GM23338 (cell line): Measurements from ENCODE around the gene GSTM2. TPM values are rescaled to one million over a fixed set of nuclear protein-coding genes. Genes with fewer than 3 reads are reported as not detected.

ENCODE experiments used
- ATAC-seq: fragments of 200-7000 bp; cut with Tn5 transposase; 3 replicates; pipeline ENCODE4 v1.9.1; 2020
- DNase-seq: peaks from one replicate; pipeline ENCODE4 v3.0.0-alpha.2; 2015; ENCODE audit warnings: low spot score
- H2AFZ ChIP-seq: fragments of 200-600 bp; sonication (generic); 2 replicates; pipeline ENCODE4 v1.8.0; 2016; ENCODE audit warnings: antibody characterized with exemption, mild to moderate bottlenecking, moderate library complexity
- H3F3A ChIP-seq: fragments of 200-600 bp; sonication (generic); replicated peaks from 2 replicates; pipeline ENCODE4 v1.8.0; 2017; ENCODE audit warnings: antibody characterized with exemption, mixed run types, low read depth
- H3K27ac ChIP-seq: fragments of 200-600 bp; sonication (generic); 2 replicates; pipeline ENCODE4 v1.6.1; 2016; ENCODE audit warnings: low read depth
- H3K27me3 ChIP-seq: fragments of 200-600 bp; sonication (generic); 2 replicates; pipeline ENCODE4 v1.8.0; 2016; ENCODE audit warnings: mild to moderate bottlenecking, mixed run types, moderate library complexity; ENCODE audit not compliant: insufficient read depth
- H3K36me3 ChIP-seq: fragments of 200-600 bp; sonication (generic); 2 replicates; pipeline ENCODE4 v1.8.0; 2016; ENCODE audit warnings: mild to moderate bottlenecking; ENCODE audit not compliant: insufficient read depth
- H3K4me1 ChIP-seq: fragments of 200-600 bp; sonication (generic); 2 replicates; pipeline ENCODE4 v1.8.0; 2016; ENCODE audit warnings: mild to moderate bottlenecking, moderate library complexity; ENCODE audit not compliant: insufficient read depth
- H3K4me2 ChIP-seq: fragments of 200-600 bp; sonication (generic); 2 replicates; pipeline ENCODE4 v1.7.1; 2017; ENCODE audit warnings: mixed run types
- H3K4me3 ChIP-seq: fragments of 200-600 bp; sonication (generic); 2 replicates; pipeline ENCODE4 v1.6.1; 2016; ENCODE audit warnings: mixed run types
- H3K79me2 ChIP-seq: fragments of 200-600 bp; sonication (generic); replicated peaks from 2 replicates; pipeline ENCODE4 v1.8.0; 2017; ENCODE audit warnings: mild to moderate bottlenecking; ENCODE audit not compliant: insufficient read depth
- H3K9me2 ChIP-seq: fragments of 200-600 bp; sonication (generic); 2 replicates; pipeline ENCODE4 v1.8.0; 2017; ENCODE audit not compliant: insufficient read depth
- H4K20me1 ChIP-seq: fragments of 200-600 bp; sonication (generic); replicated peaks from 2 replicates; pipeline ENCODE4 v1.8.0; 2017; ENCODE audit warnings: mild to moderate bottlenecking; ENCODE audit not compliant: insufficient read depth
- H3K27ac Mint-ChIP-seq: 2 replicates; pipeline ENCODE4 v1.8.0; 2020; ENCODE audit warnings: inconsistent platforms, mild to moderate bottlenecking, moderate library complexity, mixed read lengths
- H3K27me3 Mint-ChIP-seq: 3 replicates; pipeline ENCODE4 v1.8.0; 2022; ENCODE audit warnings: low read depth, mild to moderate bottlenecking, moderate library complexity, mixed read lengths, inconsistent platforms; ENCODE audit not compliant: insufficient read depth, poor library complexity
- H3K36me3 Mint-ChIP-seq: 3 replicates; pipeline ENCODE4 v1.8.0; 2021; ENCODE audit warnings: low read depth, mild to moderate bottlenecking, inconsistent platforms, moderate library complexity, mixed read lengths
- H3K4me1 Mint-ChIP-seq: 3 replicates; pipeline ENCODE4 v1.8.0; 2020; ENCODE audit warnings: mild to moderate bottlenecking, inconsistent platforms, mixed read lengths
- H3K4me3 Mint-ChIP-seq: 3 replicates; pipeline ENCODE4 v1.8.0; 2021; ENCODE audit warnings: moderate library complexity, mild to moderate bottlenecking, inconsistent platforms, mixed read lengths
- H3K9me3 Mint-ChIP-seq: 3 replicates; pipeline ENCODE4 v1.8.0; 2020; ENCODE audit warnings: moderate library complexity, mild to moderate bottlenecking, inconsistent platforms, mixed read lengths
- CTCF ChIP-seq, 2 experiments: fragments of 200-600 bp in 1 of 2; sonication (generic) in 1 of 2; conservative IDR thresholded peaks; 2 replicates each; pipeline versions ENCODE4 v1.5.1 to v1.6.1; 2016 to 2017; ENCODE audit warnings: antibody characterized with exemption in 2 of 2, low read depth in 2 of 2, mild to moderate bottlenecking in 2 of 2, moderate library complexity in 1 of 2
- EZH2phosphoT487 ChIP-seq: fragments of 200-600 bp; sonication (generic); IDR thresholded peaks from one replicate; pipeline ENCODE4 v1.8.1; 2018; ENCODE audit warnings: antibody characterized with exemption; ENCODE audit not compliant: unreplicated experiment
- JUNB ChIP-seq: IDR thresholded peaks from one replicate; pipeline ENCODE4 v1.6.1; 2016; ENCODE audit warnings: antibody characterized with exemption; ENCODE audit not compliant: unreplicated experiment
- STAT1 ChIP-seq: IDR thresholded peaks from one replicate; pipeline ENCODE4 v1.6.1; 2016; ENCODE audit warnings: antibody characterized with exemption; ENCODE audit not compliant: unreplicated experiment
- ZNF331 ChIP-seq: fragments of 250-450 bp; sonication (Bioruptor Pico); IDR thresholded peaks from 2 replicates; pipeline ENCODE4 v1.5.0; 2020; ENCODE audit warnings: low read depth, mild to moderate bottlenecking, moderate library complexity
- polyA plus RNA-seq: library from polyadenylated mRNA; unstranded; fragments of >200 nt; fragmentation: Nextera tagmentation; extraction: Ambion mirVana; gene quantifications from 2 replicates; pipeline ENCODE4 v1.2.1, GENCODE V29; 2016
- total RNA-seq: library from RNA; depleted of rRNA; stranded (reverse); fragments of >200 nt; shearing (Covaris generic); gene quantifications from 2 replicates; pipeline ENCODE4 v1.2.3, GENCODE V29; 2014
- TF ChIP-seq, protein P1 (sequence below): fragments of 250-450 bp; sonication (Bioruptor Pico); IDR thresholded peaks from 2 replicates; pipeline ENCODE4 v1.5.0; 2020; ENCODE audit warnings: mild to moderate bottlenecking, moderate library complexity
- TF ChIP-seq, protein P2 (sequence below): IDR thresholded peaks from one replicate; pipeline ENCODE4 v1.6.1; 2018; ENCODE audit warnings: antibody characterized with exemption; ENCODE audit not compliant: unreplicated experiment

GSTM2 gene
- total and polyA plus RNA-seq, 2 experiments from 2014 or later = 8.9 to 16.0 TPM

DNA sequence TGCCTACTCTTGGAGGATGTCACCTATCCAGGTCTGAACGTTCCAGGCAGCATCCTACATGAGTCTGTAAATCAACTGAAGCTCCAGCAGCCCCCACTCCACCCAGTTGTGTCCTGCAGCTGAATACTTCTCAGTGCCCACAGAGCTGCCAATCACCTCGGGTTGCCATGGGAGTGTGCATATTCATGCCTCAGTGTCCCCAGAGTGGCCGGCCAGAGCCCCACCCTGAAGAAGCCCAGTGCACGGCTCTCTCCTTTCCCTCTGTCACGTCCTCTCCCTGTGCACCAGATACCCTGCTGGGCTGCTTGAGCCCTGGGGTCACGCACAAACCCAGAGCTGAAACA is 28.0 kb upstream of the GSTM2 start (continued):
- TF ChIP-seq, protein P1, sequence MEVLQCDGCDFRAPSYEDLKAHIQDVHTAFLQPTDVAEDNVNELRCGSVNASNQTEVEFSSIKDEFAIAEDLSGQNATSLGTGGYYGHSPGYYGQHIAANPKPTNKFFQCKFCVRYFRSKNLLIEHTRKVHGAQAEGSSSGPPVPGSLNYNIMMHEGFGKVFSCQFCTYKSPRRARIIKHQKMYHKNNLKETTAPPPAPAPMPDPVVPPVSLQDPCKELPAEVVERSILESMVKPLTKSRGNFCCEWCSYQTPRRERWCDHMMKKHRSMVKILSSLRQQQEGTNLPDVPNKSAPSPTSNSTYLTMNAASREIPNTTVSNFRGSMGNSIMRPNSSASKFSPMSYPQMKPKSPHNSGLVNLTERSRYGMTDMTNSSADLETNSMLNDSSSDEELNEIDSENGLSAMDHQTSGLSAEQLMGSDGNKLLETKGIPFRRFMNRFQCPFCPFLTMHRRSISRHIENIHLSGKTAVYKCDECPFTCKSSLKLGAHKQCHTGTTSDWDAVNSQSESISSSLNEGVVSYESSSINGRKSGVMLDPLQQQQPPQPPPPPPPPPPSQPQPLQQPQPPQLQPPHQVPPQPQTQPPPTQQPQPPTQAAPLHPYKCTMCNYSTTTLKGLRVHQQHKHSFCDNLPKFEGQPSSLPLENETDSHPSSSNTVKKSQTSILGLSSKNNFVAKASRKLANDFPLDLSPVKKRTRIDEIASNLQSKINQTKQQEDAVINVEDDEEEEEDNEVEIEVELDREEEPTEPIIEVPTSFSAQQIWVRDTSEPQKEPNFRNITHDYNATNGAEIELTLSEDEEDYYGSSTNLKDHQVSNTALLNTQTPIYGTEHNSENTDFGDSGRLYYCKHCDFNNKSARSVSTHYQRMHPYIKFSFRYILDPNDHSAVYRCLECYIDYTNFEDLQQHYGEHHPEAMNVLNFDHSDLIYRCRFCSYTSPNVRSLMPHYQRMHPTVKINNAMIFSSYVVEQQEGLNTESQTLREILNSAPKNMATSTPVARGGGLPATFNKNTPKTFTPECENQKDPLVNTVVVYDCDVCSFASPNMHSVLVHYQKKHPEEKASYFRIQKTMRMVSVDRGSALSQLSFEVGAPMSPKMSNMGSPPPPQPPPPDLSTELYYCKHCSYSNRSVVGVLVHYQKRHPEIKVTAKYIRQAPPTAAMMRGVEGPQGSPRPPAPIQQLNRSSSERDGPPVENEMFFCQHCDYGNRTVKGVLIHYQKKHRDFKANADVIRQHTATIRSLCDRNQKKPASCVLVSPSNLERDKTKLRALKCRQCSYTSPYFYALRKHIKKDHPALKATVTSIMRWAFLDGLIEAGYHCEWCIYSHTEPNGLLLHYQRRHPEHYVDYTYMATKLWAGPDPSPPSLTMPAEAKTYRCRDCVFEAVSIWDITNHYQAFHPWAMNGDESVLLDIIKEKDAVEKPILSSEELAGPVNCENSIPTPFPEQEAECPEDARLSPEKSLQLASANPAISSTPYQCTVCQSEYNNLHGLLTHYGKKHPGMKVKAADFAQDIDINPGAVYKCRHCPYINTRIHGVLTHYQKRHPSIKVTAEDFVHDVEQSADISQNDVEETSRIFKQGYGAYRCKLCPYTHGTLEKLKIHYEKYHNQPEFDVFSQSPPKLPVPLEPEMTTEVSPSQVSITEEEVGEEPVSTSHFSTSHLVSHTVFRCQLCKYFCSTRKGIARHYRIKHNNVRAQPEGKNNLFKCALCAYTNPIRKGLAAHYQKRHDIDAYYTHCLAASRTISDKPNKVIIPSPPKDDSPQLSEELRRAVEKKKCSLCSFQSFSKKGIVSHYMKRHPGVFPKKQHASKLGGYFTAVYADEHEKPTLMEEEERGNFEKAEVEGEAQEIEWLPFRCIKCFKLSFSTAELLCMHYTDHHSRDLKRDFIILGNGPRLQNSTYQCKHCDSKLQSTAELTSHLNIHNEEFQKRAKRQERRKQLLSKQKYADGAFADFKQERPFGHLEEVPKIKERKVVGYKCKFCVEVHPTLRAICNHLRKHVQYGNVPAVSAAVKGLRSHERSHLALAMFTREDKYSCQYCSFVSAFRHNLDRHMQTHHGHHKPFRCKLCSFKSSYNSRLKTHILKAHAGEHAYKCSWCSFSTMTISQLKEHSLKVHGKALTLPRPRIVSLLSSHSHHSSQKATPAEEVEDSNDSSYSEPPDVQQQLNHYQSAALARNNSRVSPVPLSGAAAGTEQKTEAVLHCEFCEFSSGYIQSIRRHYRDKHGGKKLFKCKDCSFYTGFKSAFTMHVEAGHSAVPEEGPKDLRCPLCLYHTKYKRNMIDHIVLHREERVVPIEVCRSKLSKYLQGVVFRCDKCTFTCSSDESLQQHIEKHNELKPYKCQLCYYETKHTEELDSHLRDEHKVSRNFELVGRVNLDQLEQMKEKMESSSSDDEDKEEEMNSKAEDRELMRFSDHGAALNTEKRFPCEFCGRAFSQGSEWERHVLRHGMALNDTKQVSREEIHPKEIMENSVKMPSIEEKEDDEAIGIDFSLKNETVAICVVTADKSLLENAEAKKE (CRISPR knock-in tag) = no peak
- TF ChIP-seq EZH2phosphoT487 (no peak), CTCF (conservative IDR thresholded peaks at IDR 0.05; ENCODE audit: low read depth in 2 of 2) (no peak), ZNF331 (no peak), STAT1 (no peak), JUNB (no peak)

DNA sequence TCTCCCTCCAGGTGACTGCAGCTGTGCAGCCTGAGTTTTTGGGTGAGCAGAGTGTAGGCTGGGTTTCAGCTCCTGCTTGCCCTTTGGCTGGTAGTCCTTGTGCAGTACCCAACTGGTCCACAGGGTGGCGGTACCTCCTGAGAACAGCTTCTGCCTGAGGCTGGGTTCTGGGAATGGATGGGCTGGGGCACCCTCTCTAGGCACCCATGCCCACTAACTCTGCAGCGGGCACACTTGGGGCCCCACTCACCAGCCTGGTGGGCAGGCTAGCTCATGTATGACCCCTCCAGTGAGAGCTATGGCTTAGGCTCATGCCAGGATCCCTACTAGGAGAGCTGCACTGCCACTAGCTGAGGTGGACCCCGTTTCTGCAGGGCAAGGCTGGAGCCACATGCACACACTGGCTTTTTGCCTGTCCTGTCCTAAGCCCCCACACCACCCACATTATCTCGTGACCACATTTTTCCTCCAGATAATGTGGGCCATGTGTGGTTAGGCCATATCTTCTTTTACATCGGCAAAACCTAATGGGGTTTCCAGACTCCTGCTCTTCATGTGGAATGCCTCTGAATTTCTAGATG is 27.5 kb upstream of the GSTM2 start:
- DNase-seq (peak; percentile 89), ATAC-seq (peak; percentile 59)
- no peaks in the 10 kb centered on the region for H3K9me3 Mint-ChIP-seq
- H3K4me3 Mint-ChIP-seq = no peak overlapping the region
- peaks cover 10% of the 10 kb centered on the region for H3K4me1 ChIP-seq
- no peaks in the 10 kb centered on the region for H3K36me3 Mint-ChIP-seq
- H3F3A ChIP-seq = 0 out of 2 replicates have a peak, but pooled peaks cover 8% of the 10 kb centered on the region
- H3K4me2 ChIP-seq = no peak overlapping the region
- no peaks in the 10 kb centered on the region for H3K9me2 ChIP-seq
- H3K27me3 ChIP-seq = no peaks in the 10 kb centered on the region
- peaks cover 17% of the 10 kb centered on the region for H3K4me1 Mint-ChIP-seq
- no peak overlapping the region for H3K27ac ChIP-seq
- no peaks in the 10 kb centered on the region for H3K79me2 ChIP-seq
- peaks cover 17% of the 10 kb centered on the region for H3K27me3 Mint-ChIP-seq
- peak overlapping the region; percentile 86 for H2AFZ ChIP-seq
- no peaks in the 10 kb centered on the region for H3K36me3 ChIP-seq
- TF ChIP-seq, protein P2, sequence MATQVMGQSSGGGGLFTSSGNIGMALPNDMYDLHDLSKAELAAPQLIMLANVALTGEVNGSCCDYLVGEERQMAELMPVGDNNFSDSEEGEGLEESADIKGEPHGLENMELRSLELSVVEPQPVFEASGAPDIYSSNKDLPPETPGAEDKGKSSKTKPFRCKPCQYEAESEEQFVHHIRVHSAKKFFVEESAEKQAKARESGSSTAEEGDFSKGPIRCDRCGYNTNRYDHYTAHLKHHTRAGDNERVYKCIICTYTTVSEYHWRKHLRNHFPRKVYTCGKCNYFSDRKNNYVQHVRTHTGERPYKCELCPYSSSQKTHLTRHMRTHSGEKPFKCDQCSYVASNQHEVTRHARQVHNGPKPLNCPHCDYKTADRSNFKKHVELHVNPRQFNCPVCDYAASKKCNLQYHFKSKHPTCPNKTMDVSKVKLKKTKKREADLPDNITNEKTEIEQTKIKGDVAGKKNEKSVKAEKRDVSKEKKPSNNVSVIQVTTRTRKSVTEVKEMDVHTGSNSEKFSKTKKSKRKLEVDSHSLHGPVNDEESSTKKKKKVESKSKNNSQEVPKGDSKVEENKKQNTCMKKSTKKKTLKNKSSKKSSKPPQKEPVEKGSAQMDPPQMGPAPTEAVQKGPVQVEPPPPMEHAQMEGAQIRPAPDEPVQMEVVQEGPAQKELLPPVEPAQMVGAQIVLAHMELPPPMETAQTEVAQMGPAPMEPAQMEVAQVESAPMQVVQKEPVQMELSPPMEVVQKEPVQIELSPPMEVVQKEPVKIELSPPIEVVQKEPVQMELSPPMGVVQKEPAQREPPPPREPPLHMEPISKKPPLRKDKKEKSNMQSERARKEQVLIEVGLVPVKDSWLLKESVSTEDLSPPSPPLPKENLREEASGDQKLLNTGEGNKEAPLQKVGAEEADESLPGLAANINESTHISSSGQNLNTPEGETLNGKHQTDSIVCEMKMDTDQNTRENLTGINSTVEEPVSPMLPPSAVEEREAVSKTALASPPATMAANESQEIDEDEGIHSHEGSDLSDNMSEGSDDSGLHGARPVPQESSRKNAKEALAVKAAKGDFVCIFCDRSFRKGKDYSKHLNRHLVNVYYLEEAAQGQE = no peak
- peak; percentile 86 to 94 for TF ChIP-seq CTCF (conservative IDR thresholded peaks at IDR 0.05; ENCODE audit: low read depth in 2 of 2)
- H4K20me1 ChIP-seq = no peaks in the 10 kb centered on the region; the same call in 1 of the 2 replicates
- H3K27ac Mint-ChIP-seq = no peak overlapping the region
- no peak overlapping the region for H3K4me3 ChIP-seq
